GF-D8 (cell line): ENCODE data around the gene DHTKD1.
A peak's percentile ranks its signal among the peaks of the same experiment; 100 is the strongest.
"Not testable (repeated sequence)": the region's sequence is repeated elsewhere in the genome, so short reads cannot be mapped to it uniquely, and the experiment has no call there.

Experiments
- DNase-seq: peaks from one replicate; lab custom pipeline; 2025; lab: John Stamatoyannopoulos, UW

The DHTKD1 gene

DNA sequence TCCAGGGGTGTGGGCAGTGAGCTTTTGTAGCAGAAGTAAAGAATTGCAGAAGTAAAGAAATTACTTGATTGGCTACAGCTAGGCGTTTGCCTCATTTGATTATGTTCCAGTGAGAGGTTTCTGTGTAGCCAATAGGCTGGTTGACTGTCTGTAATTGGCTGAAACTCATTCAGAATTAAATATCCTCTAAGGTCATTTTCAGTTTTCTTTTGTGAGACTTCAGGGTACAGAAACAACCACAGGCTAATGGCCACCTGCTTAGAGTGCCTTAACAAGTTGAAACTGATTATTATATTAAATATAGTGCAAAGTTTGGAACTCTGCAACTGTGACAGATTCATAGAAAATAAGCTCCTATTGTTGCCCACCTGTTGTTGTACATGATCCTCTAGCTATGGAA, 71.3 kb downstream of the DHTKD1 start:
- DNase-seq: no peak

DNA sequence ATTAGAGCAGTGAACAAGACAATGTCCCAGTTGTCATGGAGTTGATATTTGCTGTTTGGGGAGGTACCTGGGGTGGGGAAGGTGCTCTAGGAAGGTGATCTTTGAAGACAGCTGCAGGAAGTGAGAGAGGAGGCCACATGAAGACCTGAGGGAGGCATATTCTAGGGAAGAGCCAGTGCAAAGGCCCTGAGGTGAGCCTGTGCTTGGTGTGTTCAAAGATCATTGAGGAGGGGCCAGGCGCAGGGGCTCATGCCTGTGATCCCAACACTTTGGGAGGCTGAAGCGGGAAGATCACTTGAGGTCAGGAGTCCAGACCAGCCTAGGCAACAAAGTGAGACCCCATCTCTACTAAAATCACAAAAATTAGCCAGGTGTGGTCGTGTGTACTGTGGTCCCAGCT, 75.8 kb downstream of the DHTKD1 start:
- no peak for DNase-seq

DNA sequence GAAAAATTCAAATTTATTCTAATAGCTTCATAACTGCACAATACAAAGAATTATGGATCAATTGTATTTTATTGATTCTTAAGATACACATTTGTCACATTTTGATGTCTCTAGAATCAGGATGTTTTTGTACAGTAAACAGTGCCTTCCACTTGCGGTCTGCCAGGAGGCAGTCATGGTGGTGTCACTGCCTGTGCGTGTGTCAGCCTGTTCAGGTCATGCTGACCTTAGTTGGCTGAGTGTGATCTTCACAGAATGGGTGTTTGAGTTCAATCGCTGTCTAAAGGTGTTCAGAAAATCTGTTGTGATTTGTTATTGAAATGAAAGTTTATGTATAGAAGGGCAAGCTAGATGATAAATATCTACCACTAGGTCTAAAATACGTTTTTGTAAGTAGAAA, 81.4 kb downstream of the DHTKD1 start:
- DNase-seq: no peak

DNA sequence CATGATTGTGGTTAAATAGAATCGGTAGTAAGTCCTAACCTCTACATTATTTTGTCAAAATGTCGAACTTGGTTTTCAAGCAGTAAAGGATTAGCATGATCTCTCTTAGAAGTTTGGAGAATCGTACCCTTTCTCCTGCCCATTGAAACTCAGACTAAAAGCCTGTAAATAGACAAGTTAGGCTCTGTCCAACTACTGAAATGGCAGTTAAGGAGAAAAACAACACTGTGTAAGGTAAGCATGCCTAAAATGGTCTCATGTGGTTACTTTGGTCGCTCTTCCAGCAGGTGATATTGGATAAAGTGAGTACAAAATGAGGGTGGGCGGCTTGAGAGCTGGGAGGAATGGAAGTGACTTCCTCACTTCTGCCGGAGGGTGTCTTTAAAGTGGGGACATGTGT, 85.8 kb downstream of the DHTKD1 start:
- DNase-seq: no peak

DNA sequence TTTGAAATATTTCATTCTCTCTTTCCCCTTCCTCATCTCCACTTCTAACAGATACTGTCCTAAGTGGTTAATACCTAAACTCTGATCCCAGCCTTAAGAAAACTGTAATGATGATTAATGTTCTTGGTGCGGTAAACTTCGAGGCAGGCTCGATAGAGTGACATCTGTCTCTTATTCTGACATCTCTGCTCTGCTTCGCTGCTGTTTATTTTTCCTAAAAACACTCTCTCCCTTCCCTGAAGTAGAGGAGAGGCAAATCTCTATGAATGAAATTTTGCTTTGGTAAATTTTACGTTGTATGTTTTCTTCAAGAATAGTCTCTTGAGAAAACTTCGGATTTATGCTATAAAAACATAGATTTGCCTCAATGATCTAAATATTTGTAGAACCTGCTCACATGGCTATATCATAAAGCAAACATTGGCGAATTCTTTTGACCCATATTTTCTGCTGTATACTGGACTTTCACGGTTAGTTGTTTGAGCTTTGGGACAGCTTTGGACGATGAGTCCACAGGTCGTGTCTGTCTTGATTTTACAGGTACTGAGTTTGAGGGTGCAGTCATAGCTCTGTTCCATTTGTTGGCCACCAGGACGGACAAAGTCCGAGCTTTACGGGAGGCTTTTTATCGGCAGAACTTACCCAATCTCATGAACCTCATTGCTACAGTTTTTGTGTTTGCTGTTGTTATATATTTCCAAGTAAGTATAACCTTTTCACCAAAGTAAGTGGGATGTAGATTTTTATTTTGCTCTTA, 87.8 kb downstream of the DHTKD1 start:
- no peak for DNase-seq

DNA sequence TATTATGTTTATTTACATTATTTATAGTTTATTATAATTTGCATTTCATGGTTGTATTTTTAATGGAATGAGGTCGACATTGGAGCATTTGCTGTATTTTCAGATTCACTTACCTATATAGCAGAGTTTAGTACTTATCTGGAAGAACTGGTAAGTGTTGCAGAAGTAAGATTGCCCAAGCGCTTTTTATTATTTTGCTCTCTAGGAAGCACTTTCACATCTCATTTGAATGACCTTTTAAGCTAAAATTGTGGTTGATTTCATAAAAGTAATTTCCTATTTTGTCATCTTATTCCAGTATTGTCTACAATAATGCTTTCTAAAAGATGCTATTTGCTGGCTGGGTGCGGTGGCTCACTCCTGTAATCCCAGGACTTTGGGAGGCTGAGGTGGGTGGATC, 89.4 kb downstream of the DHTKD1 start:
- DNase-seq: peak; percentile 63

DNA sequence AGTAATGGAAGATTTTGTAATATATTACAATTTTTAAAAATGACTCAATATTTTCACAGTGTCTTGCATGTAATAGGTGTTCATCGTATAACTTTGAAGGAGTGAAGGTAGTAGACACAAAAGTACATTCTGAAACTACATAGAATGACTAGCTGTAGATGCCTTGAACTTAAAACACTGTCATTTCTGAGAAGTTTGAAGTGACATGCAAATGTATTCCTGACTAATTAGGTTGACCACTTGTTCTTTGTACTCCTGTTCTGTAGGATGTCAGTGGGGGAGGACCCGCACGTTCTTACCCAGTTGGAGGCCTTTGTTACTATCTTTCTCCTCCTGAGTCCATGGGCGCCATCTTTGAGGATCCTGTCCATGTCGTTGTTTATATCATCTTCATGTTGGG, 91.9 kb downstream of the DHTKD1 start:
- DNase-seq: no peak

DNA sequence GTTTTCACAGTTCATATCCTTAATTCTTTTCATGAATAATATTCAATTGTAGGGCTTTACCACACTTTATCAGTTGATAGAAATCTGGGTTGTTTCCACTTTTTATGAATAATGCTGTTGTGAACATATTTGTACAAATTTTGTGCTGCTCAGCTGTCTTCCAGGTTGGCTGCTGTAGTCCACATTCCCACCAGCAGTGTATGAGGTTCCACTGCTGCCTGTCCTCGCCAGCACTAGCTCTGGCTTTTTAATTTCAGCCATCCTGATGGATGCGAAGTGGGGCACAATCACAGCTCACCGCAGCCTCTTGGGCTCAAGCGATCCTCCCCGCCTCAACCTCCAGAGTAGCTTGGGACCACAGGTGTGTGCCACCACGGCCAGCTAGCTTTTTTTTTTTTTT, 94.2 kb downstream of the DHTKD1 start:
- DNase-seq: no peak

DNA sequence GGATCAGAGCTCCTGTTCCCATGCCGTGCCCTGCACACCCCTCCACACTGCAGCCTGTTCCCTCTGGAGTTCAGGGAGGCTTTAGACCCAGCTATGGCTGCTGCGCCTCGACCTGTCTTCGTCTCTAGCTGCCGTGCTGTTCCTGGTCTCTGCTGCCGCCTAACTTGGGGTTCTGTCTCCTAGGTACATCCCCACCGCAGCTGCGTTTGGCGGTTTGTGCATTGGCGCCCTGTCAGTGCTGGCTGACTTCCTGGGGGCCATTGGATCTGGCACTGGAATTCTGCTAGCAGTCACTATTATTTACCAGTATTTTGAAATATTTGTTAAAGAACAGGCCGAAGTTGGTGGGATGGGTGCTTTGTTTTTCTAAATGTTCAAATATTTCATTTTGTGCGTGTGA, 95.3 kb downstream of the DHTKD1 start:
- no peak for DNase-seq

DNA sequence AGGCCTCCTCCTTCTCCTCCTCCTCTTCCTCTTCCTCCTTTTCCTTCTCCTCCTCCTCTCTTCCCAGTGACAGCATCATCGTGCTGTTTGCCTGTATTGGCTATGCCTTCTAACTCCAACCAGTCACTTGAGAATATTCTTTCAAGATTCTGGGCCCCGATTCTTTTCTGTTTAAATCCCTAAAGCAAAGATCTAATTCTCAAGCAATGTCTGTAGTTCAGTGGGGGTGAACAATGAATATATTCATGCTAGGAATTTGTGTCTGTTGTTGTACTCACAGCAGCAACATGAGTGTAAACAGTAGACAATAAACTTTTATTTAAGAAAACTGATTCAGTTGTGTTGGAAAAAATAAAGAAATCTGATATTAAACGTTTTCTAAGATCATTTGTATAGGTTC, 96.3 kb downstream of the DHTKD1 start:
- no peak for DNase-seq

DNA sequence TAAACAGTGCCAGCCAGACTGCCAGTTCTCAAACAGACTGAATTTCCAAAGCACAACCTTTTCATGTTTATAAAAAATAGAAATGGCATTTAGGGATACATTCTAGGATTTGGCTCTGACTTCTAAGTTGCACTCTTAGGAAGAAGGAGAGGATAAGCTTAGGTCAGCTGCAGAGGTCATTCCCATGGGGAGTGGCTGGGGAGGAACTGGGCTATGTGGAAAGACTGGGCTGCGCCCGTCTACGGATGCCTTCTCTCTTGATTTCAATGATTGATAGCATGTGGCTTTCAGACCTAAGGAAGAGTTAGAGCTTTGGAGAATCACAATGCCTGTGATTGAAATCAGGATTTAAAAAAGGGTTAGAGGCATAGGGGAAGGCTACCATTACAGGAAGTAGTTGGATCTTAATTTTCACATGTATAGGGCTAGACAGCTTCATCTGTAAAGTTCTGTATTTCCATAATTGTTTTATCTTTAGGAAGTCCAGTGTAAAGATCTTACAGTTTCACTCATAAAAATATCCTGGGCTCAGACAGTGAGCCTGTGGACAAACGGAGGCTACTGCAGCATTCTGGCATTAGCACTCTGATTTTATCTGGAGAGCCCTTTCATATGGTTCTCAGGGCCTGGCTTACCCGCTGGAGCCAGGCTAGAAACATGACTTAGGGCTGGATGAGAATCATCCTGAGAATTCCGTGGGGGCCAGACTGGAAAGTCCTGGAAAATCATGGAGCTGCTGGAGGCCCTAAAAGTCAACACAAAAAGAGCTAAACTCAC, 97.4 kb downstream of the DHTKD1 start:
- no peak for DNase-seq

DNA sequence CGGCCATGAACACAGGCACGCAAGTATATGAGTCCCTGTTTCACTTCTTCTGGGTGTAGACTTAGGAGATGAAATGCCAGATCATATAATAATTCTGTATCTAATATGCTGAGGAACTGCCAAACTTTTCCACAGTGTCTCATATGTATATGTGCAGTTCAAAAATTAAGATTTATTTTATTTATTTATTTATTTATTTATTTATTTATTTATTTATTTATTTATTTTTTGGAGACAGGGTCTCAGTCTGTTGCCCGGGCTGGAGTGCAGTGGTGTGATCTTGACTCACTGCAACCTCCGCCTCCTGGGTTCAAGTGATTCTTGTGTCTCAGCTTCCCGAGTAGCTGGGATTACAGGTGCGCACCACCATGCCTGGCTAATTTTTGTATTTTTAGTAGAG, 102.8 kb downstream of the DHTKD1 start:
- not testable (repeated sequence) for DNase-seq
